ENCODE data around the gene MGME1.

DNA sequence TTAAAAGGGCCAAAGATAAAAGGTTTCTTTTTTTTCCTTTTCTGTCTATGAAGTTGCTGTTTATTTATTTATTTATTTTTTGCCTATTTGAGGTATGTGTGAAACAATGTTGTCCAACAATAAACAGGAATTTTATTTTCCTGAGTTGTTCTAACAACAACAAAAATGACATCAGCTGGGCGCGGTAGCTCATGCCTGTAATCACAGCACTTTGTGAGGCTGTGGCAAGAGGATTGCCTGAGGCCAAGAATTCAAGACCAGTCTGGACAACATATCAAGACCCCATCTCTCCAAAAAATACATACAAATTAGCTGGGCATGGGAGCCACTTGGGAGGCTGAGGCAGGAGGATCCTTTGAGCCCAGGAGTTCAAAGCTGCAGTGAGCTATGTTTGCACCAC is 44.1 kb downstream of the MGME1 start:
- TF ChIP-seq, protein P1, sequence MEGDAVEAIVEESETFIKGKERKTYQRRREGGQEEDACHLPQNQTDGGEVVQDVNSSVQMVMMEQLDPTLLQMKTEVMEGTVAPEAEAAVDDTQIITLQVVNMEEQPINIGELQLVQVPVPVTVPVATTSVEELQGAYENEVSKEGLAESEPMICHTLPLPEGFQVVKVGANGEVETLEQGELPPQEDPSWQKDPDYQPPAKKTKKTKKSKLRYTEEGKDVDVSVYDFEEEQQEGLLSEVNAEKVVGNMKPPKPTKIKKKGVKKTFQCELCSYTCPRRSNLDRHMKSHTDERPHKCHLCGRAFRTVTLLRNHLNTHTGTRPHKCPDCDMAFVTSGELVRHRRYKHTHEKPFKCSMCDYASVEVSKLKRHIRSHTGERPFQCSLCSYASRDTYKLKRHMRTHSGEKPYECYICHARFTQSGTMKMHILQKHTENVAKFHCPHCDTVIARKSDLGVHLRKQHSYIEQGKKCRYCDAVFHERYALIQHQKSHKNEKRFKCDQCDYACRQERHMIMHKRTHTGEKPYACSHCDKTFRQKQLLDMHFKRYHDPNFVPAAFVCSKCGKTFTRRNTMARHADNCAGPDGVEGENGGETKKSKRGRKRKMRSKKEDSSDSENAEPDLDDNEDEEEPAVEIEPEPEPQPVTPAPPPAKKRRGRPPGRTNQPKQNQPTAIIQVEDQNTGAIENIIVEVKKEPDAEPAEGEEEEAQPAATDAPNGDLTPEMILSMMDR (IDR thresholded peaks at IDR 0.05), result no peak
- no peak for TF ChIP-seq POLR2A (IDR thresholded peaks at IDR 0.05)
